NOMO-1 treated with DMSO at 0.1 percent for 48 hours (cell line): Measurements from ENCODE around the gene TUBA1C.
A peak's percentile ranks its signal among the peaks of the same experiment; 100 is the strongest.

ENCODE experiments used
- DNase-seq: peaks from one replicate; lab custom pipeline; 2025; ENCODE audit not compliant: unreplicated experiment; lab: John Stamatoyannopoulos, UW

The TUBA1C gene

GRCh38 chr12:49264873-49265792, at the start of gene TUBA1C:
TUBA1C (plus strand) TSS chr12:49265082; CDS start chr12:49265182, 100 bp downstream.
- DNase-seq, result peak; percentile 88

- peak; percentile 89 for DNase-seq
Measured at GRCh38 chr12:49219417-49220026, 45.4 kb upstream of the TUBA1C start.

- DNase-seq, result peak; percentile 42
Measured at GRCh38 chr12:49220972-49221371, 43.9 kb upstream of the TUBA1C start.

GRCh38 chr12:49223122-49223521, 41.8 kb upstream of the TUBA1C start:
- no peak for DNase-seq

GRCh38 chr12:49223590-49224369, 41.1 kb upstream of the TUBA1C start:
- peak; percentile 5 for DNase-seq

- no peak for DNase-seq
Measured at GRCh38 chr12:49225576-49226166, 39.2 kb upstream of the TUBA1C start.

- DNase-seq, result no peak
Measured at GRCh38 chr12:49227713-49228112, 37.2 kb upstream of the TUBA1C start.

- DNase-seq, result no peak
Measured at GRCh38 chr12:49228653-49229052, 36.2 kb upstream of the TUBA1C start.

- DNase-seq, result no peak
Measured at GRCh38 chr12:49230176-49230804, 34.6 kb upstream of the TUBA1C start.

GRCh38 chr12:49230805-49231194, 34.1 kb upstream of the TUBA1C start:
- DNase-seq, result peak; percentile 93

GRCh38 chr12:49231878-49232655, 32.8 kb upstream of the TUBA1C start:
- DNase-seq, result no peak

GRCh38 chr12:49232940-49233841, 31.7 kb upstream of the TUBA1C start:
- peak; percentile 35 for DNase-seq

- peak; percentile 98 for DNase-seq
Measured at GRCh38 chr12:49233842-49234526, 30.9 kb upstream of the TUBA1C start.

- no peak for DNase-seq
Measured at GRCh38 chr12:49236423-49236822, 28.5 kb upstream of the TUBA1C start.

GRCh38 chr12:49243631-49244030, 21.3 kb upstream of the TUBA1C start:
- DNase-seq, result no peak

- DNase-seq, result peak; percentile 17
Measured at GRCh38 chr12:49244176-49244575, 20.7 kb upstream of the TUBA1C start.

- no peak for DNase-seq
Measured at GRCh38 chr12:49251357-49251756, 13.5 kb upstream of the TUBA1C start.

- DNase-seq, result no peak
Measured at GRCh38 chr12:49253033-49253623, 11.8 kb upstream of the TUBA1C start.
